ENCODE data around the gene KREMEN1.

GRCh38 chr22:29039148-29039547, 33.7 kb upstream of the KREMEN1 start:
- no peak for TF ChIP-seq KLF13 (tag; IDR thresholded peaks at IDR 0.05; ENCODE audit: borderline replicate concordance, low read depth)
- no peak for TF ChIP-seq ZNF232 (CRISPR knock-in tag; IDR thresholded peaks at IDR 0.05)
- TF ChIP-seq NFXL1 (CRISPR knock-in tag; IDR thresholded peaks at IDR 0.05): no peak
- no peak for TF ChIP-seq NR2F6 (CRISPR knock-in tag; IDR thresholded peaks at IDR 0.05)
- no peak for TF ChIP-seq ZBTB1 (CRISPR knock-in tag; IDR thresholded peaks at IDR 0.05; ENCODE audit: borderline replicate concordance, low read depth)
- no peak for TF ChIP-seq POLR2A (conservative IDR thresholded peaks at IDR 0.05)
- TF ChIP-seq EGR1 (conservative IDR thresholded peaks at IDR 0.05): no peak
- TF ChIP-seq CTCF (IDR thresholded peaks at IDR 0.05 in 2 of 3, conservative IDR thresholded peaks at IDR 0.05 in 1 of 3; ENCODE audit: insufficient read depth in 2 of 3, low read depth in 1 of 3, low read length in 3 of 3): no peak
- TF ChIP-seq GABPA (tag; conservative IDR thresholded peaks at IDR 0.05; ENCODE audit: low read depth): no peak
- no peak for TF ChIP-seq HOXB6 (CRISPR knock-in tag; IDR thresholded peaks at IDR 0.05; ENCODE audit: borderline replicate concordance)
